TTC549 (cell line): ENCODE measurements around the gene GNG7.
"Not testable (repeated sequence)": the region's sequence is repeated elsewhere in the genome, so short reads cannot be mapped to it uniquely, and the experiment has no call there.

ENCODE experiments used
- FAIRE-seq: peaks from 2 replicates; lab custom pipeline; 2012; peaks lifted over from hg19 to GRCh38; lab: Jason Lieb, UNC

GNG7 gene

DNA sequence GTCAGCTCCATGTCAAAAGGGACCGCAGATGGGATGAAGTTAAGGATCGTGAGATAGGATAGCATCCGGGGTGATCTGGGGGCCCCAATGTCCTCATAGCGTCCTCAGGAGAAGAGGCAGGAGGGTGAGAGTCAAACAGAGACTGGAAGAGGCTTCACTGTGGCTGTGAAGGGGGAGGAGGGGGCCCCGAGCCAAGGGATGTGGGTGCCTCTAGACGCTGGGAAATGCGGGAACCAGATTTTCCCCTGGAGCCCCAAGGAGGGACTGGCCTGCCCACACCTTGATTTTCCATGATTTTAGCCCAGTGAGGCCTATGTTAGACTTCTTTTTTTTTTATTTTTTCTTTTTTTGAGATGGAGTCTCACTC, 61.2 kb downstream of the GNG7 start:
- no peak for FAIRE-seq

DNA sequence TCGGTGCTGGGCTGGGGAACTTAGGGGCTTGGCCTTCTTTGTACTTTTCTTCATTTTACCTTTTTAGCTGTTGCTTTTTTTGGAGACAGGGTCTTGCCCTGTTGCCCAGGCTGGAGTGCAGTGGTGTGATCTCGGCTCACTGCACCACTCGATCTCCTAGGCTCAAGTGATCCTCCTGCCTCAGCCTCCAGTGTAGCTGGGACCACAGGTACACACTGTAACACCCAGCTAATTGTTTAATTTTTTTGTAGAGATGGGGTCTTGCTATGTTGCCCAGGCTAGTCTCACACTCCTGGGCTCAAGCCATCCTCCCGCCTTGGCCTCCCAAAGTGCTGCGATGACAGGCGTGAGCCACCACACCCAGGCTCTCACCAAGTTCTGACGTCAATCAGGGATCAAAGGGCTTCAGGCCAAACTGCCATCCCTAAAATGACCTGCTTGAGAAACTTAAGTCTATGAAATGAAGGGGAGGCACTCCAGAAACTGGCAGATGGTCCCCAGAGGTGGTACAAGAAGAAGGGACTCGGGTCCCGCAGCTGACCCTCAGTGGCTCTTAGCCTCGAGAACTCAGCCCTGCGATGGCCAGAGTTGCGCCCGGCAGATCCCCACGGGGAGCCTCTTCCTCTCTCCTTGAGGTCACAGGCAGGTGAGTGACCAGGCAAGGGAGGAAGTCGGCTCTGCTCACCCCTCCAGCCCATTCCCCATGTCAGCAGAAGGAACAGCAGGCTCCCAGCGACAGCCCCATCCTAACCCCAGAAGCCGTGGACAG, 61.7 kb downstream of the GNG7 start:
- FAIRE-seq, result no peak

DNA sequence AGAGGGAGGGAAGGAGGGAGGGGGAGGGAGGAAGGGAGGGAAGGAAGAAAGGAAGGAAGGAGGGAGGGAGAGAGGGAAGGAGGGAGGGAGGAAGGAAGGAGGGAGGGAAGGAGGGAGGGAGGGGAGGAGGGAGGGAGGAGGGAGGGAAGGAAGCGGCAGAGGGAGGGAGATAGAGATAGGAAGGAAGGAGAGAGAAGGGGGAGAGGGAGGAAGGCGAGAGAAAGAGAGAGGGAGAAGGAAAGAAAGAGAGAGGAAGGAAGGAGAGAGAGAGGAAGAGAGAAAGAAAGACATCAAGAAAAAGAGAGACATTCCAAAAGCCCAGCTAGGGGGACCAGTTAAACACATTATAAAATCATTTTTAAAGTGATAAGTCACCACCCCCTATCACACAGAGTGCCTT, 62.5 kb downstream of the GNG7 start:
- no peak for FAIRE-seq

DNA sequence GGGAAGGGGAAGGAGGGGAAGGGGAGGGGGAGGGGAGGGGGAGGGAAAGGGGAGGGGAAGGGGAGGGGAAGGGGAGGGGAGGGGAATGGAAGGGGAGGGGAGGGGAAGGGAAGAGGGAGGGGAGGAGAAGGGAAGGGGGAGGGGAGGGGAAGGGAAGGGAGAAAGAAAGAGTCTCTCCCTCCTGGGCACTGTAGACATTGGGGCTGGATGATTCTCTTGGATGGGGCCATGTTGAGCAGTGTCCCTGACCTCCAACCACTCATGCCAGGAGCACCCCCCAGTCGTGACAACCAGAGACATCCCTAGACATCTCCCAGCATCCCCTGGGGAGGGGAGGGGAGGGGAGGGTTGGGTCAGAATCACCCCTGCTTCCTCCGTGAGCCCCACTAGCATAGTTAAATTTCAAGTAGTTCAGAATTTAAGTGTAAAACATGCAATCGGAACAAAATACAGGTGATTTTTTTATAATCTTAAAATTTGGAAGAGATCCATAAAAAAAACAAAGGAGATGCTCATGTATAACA, 64.0 kb downstream of the GNG7 start:
- FAIRE-seq, result no peak

DNA sequence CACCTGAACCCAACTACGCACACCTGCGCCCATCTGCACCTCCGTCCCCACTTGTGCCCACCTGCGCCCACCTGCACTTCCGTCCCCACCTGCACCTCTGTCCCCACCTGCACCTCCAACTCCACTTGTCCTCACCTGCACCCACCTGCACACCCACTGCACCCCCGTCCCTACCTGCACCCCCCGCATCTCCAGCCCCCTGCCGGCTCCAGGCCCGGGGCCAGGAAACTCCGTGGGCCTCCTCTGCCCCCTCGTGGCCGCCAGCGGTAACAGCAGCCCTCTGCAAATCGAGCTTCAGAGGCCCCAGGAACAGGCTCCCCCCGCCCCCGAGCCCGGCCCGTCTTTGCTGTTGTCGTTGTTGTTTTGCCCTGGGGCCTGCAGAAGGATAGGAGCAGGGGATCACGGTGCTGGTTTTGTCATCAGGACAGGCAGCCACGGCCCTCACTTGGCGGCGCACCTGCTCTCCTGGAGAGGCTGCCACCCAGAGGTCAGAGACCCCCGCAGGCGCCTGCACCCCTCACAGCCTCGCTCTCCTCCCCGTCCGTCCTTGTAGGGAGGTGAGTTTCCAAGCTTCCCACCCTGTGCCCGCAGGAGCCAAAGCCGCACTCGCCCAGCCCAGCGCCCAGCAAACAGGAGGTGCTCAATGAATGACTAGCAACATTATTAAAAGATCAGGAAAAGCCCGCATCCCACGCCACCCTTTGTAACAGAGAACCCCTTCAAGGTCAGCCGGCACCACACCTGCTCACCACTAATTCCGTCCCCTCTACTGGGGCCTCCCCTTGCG, 65.4 kb downstream of the GNG7 start:
- FAIRE-seq, result no peak

DNA sequence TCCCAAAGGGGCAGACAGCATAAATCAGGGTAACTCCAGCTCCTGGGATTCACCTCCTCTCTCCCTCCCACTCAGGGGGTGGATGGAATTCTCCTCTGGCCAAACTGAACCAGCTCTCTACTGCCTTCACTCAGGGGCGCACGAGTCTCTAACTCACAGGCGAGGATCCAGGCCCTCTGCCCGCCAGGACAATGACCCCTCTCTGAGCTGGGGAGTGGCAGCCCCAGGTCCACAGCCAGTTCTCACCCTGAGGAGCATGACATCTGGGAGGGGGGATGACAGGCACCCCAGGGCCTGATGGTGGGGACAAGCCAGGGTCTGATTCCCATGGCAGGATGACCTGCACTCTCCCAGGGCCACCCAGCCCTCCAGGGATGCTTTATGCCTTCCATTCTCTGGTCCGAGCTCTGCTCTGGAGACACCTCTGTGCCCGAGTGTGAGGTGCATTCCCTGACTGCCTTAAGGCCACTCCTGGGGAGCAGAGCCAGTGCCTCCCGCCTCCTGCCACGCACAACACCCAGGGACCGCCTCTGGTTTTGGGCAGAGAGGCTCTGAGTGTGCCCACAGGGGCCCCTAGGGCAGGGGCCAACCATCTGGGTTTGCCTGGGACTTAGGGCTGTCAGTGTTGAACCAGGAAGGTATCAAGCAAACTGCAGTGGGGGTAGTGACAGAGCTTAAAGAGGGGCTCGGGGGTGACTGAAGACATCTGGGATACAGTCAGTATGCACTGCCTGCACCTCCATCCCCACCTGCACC, 66.2 kb downstream of the GNG7 start:
- FAIRE-seq, result no peak

DNA sequence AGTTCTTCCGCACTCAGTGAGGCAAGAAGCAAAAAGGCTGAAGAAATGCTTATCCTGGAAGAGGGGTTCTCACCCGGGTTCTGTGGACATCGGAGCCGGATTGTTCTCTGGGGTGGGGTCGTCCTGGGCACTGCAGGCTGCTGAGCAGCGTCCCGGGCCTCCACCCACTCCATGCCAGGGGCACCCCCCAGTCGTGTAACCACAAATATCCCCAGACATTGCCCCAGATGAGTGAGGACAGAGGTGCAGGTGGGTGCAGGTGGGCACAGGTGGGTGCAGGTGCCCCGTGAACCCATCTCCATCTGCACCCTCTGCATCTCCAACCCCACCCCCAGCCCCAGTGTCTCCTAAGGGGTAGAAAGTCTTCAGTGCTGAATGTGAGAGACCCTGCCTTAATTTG, 67.5 kb downstream of the GNG7 start:
- FAIRE-seq, result no peak

DNA sequence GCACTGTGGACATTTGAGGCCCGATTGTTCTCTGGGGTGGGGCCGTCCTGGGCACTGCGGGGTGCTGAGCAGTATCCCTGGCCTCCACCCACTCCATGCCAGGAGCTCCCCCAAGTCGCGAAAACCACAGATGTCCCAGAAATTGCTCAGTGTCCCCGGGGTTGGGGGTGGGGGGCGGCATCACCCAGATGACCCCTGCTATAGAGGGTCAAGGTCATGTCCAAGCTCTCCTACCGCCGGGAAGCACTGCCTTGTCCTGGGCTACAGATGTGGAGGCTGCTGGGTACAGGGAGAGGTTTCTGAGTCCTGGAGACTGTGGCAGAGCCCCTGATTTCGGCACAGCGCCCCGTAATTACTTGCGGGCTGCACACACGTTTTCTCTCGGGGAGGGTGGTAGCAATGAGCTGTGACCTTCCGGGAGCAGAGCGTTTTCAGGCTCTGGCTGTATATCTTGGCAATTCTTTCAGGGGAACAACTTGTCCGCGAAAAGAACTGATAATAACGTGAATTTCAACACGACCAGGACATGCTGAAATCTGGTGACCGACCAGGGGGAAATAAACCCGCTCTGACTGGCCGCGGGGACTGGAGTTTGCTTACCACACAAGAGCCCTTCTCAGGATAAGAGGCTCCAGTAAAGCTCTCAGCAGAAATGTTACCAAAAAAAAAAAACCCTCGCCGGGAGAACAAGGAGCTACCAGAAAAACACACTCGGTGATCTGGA, 68.1 kb downstream of the GNG7 start:
- FAIRE-seq, result no peak

DNA sequence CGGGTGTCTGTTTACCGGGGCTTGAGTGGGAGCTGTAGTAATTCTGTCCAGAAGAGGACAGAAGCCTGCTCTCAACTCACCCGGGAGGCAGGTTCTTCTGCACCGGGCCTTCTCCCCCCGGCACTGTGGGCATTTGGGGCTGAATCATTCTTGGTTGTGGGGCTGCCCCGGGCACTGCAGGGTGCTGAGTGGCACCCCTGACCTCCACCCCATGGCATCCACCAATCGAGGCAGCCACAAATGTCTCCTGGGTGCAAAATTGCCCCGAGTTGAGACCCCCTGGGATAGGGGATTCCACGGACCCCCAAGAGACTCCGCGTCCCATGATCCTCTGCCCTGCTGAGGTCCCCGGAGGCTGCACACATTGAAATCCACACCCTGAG, 68.8 kb downstream of the GNG7 start:
- FAIRE-seq, result no peak

DNA sequence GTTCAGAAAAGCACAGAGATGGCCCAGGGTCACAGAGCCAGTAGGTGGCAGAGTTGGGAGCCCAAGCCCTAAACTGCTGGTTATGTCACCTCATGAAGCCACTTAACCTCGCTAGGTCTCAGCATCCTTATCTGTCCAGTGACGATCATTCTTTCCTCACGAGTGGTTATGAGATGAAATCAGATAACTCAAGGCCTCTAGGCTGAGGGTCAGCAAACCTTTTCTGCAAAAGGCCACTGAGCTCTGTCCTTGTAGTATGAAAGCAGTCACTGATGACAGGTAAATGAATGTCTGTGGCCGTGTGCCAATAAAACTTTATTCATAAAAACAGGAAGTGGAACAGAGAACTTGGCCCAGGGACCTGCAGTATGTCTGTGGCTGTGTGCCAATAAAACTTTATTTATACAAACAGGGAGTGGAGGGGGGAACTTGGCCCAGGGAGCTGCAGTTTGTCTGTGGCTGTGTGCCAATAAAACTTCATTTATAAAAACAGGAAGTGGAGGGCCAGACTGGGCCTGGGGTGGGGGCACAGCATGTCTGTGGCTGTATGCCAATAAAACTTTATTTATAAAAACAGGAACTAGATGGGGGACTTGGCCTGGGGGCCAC, 71.2 kb downstream of the GNG7 start:
- no peak for FAIRE-seq

DNA sequence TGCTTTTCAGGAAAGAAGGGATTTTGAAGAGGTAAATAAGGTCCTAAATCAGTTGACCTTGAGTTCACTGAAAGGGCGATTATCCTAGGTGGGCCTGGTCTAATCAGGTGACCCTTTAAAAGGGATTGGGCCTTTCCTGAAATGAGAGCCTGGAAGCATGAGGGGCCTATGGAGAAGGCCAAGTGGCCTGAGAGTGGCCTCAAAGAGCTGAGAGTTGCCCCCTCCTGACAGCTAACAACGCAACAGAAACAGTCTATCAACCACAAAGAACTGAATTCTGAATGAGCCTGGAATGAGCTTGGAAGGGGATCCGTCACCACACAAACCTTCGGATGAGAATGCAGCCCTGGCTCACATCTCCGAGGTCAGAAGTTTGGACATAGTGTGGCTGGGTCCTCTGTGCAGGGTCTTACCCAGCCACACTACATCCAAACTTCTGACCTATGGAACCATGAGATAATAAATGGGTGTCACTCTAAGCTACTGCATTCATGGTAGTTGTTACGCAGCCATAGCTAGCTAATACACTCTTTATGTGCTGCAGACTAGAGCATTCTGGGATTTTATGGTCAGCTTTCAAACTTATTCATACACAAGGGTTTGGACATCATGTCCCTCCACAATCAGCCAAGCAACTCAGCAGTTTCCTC, 72.0 kb downstream of the GNG7 start:
- FAIRE-seq, result no peak

DNA sequence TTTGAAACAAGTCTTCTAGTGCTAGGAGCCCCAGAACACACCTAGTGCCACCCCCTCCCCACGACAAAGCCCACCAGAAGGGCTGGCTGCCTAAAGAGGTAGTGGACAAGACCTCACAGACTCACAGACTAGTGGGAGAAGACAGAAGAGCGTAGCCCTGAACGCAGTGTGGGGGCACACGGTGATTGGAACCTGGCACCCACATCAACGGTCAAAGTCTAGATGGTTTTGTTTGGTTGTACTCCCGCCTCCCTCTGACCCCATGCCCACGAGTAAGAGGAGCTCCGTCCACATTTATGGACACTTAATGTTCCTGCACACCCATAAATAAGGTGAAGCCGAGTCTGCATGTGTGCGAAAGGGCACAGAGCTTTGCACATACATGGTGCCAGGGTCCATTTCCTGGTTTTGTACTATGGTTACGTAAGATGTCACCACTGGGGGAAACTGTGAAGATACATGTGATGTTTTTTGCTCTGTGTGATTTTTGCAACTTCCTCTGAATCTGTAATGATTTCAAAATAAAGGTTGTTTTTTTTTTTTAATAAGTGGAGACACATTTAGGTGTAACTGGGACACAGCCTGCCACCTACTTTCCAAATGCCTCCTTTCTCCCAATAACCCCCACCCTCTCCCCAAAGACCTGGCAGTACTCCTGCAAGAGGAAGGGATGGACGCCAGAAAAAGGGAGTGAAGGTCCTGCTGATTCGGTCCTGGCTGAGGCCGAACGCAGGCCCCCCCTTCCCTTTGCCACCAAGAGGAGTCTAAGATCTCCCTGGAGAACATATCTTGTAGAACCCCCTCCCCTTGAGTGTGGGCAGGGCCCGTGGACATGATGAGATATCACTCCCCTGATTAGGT, 72.8 kb downstream of the GNG7 start:
- FAIRE-seq, result no peak

DNA sequence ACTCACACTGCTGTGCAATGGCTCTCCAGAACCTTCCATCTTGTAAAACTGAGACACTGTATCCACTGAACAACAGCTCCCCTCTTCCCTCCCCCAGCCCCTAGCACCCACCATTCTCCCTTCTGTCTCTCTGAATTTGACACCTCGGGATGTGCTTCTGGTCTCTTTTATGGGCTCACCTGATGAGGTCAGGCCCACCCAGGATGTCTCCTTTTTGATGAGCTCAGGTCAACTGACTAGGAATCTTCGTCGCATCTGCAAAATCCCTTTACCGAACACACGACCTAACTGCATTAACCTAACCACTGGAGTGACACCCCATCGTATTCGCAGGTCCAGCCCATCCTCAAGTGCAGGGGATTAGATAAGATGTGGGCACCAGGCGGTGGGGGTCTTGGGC, 73.9 kb downstream of the GNG7 start:
- FAIRE-seq, result no peak

DNA sequence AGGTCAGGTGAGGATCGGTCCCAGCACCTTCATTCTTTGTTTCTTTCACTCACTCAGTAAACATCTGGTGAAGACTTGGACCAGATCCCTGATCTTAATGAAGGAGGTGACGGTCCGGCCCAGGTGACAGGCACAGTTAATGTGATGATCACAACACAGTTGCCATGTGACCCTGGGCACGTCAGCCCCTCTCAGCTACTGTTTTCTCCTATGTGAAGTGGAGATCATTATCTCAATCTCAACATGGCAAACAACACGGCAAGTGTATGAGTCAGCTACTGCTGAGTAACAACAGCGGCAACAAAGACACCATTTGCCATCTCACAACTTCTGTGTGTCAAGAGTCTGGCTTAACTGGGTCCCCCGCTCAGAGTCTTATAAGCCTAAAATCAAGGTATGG, 74.6 kb downstream of the GNG7 start:
- FAIRE-seq, result no peak

DNA sequence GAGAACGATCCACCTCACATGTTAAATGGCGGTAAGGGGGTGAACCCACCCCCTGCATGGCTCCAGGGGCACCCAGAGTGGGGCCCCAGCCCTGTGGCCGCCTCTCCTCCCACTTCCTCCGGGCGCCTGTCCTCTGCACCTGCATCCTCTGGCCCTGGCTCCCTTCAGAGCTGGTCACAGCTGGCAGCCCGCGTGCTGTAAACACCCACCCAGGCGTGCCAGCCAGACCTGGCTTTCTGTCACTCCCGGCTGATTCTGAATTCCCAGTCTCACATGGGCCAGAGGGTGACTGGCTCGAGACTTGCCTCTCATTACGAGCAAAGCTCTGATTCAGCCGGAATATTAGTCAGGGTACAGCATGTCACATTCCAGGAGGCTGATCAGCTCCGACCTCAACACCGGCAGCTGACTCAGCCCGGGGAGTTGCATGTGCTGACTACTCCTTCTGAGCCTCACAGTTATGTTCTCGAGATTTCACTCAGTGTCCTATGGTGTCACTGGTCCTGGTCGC, 75.1 kb downstream of the GNG7 start:
- FAIRE-seq, result no peak

DNA sequence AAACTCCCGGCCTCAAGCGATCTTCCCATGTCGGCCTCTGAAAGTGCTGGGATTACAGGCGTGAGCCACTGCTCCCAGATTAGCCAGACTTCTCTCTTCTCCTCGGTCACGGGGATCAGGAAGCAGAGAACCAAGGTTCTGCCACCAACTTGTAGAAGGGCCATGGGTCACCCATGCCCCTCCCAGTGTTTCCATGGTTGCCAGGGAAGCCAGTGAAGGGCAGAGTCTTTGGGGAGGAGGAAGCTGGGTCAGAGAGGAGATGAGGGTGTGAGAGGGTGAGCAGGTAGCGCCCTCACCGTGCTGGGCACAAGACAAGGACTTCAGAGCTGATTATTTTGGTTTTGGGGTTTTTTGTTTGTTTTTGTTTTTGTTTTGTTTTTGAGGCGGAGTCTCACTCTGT, 77.1 kb downstream of the GNG7 start:
- no peak for FAIRE-seq

DNA sequence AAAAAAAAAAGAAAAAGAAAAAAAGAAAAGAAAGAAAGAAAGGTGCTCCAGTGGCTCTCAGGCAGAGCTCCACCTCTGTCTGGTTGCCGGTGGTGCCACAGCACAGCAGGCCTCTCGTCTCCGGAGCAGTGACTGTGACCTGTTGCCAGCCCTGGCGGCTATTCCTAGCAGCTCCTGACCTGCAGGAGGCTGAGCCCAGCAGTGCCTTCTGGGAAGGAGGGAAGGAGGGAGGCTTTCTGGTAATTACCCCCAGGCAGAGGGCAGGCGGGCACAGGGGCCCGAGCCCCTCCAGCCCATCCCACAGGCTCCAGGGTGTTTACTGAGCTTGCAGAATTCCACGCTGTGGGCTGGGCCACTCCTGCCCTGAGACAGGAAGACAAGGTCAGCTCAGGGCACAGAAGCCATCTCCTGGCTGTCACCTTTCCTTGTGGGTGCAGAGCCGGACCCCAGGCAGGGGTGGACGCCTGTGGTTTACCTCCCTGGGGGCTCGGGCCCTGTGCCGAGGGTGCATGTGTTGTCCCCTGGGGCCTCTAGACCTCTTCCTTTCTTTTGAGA, 77.9 kb downstream of the GNG7 start:
- no peak for FAIRE-seq

DNA sequence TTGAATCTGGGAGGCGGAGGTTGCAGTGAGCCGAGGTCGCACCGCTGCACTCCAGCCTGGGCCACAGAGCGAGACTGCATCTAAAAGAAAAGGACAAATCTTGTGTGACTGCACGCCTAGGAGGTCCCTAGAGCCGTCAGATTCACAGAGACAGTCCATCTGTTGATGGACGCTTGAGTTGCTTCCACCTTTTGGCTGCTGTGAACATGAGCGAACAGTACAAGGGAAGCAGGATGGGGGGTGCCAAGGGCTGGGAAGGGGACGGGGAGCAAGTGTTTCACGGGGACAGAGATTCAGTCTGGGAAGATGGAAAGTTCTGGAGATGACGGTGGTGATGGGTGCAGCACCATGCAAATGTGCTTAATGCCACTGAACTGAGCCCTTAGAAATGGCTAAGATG, 78.7 kb downstream of the GNG7 start:
- FAIRE-seq, result no peak

DNA sequence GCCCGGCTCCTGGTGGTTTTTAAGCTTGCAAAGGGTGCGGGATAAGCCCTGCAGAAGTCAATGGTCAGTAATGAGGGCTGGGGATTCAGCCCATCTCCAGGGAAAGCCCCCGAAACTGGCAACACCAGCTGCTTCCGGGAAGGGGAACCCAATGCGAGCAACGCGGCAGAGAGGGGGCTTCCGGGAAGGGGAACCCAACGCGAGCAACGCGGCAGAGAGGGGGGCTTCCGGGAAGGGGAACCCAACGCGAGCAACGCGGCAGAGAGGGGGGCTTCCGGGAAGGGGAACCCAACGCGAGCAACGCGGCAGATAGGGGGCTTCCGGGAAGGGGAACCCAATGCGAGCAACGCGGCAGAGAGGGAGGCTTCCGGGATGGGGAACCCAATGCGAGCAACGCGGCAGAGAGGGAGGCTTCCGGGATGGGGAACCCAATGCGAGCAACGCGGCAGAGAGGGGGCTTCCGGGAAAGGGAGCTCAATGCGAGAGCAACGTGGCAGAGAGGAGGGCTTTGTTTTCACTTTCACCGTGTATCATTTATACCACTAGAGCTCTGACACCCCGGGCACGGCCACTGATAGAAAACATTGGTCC, 80.0 kb downstream of the GNG7 start:
- not testable (repeated sequence) for FAIRE-seq
